ENCODE measurements around the gene VKORC1.

VKORC1 gene

GRCh38 chr16:31133046-31133501, 38.5 kb upstream of the VKORC1 start:
- peaks cover 4% of the 10 kb centered on the region for H3K4me1 ChIP-seq (ENCODE audit: control insufficient read depth, insufficient read depth, low read depth, low read length)
- H2BK15ac ChIP-seq (ENCODE audit: low read depth, poor library complexity, severe bottlenecking) = no peak overlapping the region
- no peak overlapping the region for H2BK5ac ChIP-seq (ENCODE audit: low read depth, low read length, poor library complexity, severe bottlenecking)
- no peak overlapping the region for H3K4ac ChIP-seq (ENCODE audit: low read depth in 1 of 2, low read length in 2 of 2)
- no peak overlapping the region for H3K14ac ChIP-seq (ENCODE audit: low read length in 2 of 2)
- H3K27ac ChIP-seq (ENCODE audit: low read length, poor library complexity, severe bottlenecking) = no peak overlapping the region
- H3K4me2 ChIP-seq (ENCODE audit: low read length, poor library complexity, severe bottlenecking) = no peak overlapping the region
- no peak overlapping the region for H2AFZ ChIP-seq (ENCODE audit: low read depth, low read length)
- H3K18ac ChIP-seq (ENCODE audit: low read depth in 1 of 2, low read length in 2 of 2) = no peak overlapping the region
- no peaks in the 10 kb centered on the region for H3K9me3 ChIP-seq (ENCODE audit: control insufficient read depth, low read length)
- H3K79me1 ChIP-seq (replicated peaks; ENCODE audit: low read length, poor library complexity, severe bottlenecking) = no peaks in the 10 kb centered on the region
- H3K9ac ChIP-seq (ENCODE audit: low read length) = no peak overlapping the region
- peaks cover 20 to 48% of the 10 kb centered on the region in 2 experiments for H3K36me3 ChIP-seq (ENCODE audit: control insufficient read depth in 1 of 2, insufficient read depth in 2 of 2, low read depth in 1 of 2, low read length in 2 of 2)
- no peak for DNase-seq
- peak overlapping the region; percentile 52 for H4K8ac ChIP-seq (ENCODE audit: low read length)
- H2AK5ac ChIP-seq (ENCODE audit: low read length, severe bottlenecking) = no peak overlapping the region
- WGBS = 80% methylated on average over 6 of the region's 6 CpGs
- H2BK120ac ChIP-seq (ENCODE audit: low read depth, low read length) = no peak overlapping the region
- H4K91ac ChIP-seq (ENCODE audit: low read length) = no peak overlapping the region
- no peak overlapping the region for H3K23ac ChIP-seq (ENCODE audit: low read length in 2 of 2)
- no peak overlapping the region for H3K4me3 ChIP-seq (ENCODE audit: insufficient read depth in 1 of 2, low read depth in 1 of 2, low read length in 2 of 2)
- H2BK12ac ChIP-seq (ENCODE audit: low read length in 2 of 2) = no peak overlapping the region
- peaks cover 8 to 13% of the 10 kb centered on the region in 2 experiments for H3K27me3 ChIP-seq (ENCODE audit: control insufficient read depth in 1 of 2, insufficient read depth in 1 of 2, low read length in 2 of 2)

- H3K27ac ChIP-seq (ENCODE audit: low read length, poor library complexity, severe bottlenecking) = no peak overlapping the region
- H2AK5ac ChIP-seq (ENCODE audit: low read length, severe bottlenecking) = no peak overlapping the region
- no peak overlapping the region for H2BK15ac ChIP-seq (ENCODE audit: low read depth, poor library complexity, severe bottlenecking)
- H3K9me3 ChIP-seq (ENCODE audit: control insufficient read depth, low read length) = no peaks in the 10 kb centered on the region
- peaks cover 8 to 13% of the 10 kb centered on the region in 2 experiments for H3K27me3 ChIP-seq (ENCODE audit: control insufficient read depth in 1 of 2, insufficient read depth in 1 of 2, low read length in 2 of 2)
- no peak overlapping the region for H2BK12ac ChIP-seq (ENCODE audit: low read length in 2 of 2)
- no peak overlapping the region for H2AFZ ChIP-seq (ENCODE audit: low read depth, low read length)
- peaks cover 4% of the 10 kb centered on the region for H3K4me1 ChIP-seq (ENCODE audit: control insufficient read depth, insufficient read depth, low read depth, low read length)
- no peak overlapping the region for H3K18ac ChIP-seq (ENCODE audit: low read depth in 1 of 2, low read length in 2 of 2)
- DNase-seq = no peak
- H4K91ac ChIP-seq (ENCODE audit: low read length) = no peak overlapping the region
- no peak overlapping the region for H3K9ac ChIP-seq (ENCODE audit: low read length)
- 90% methylated on average over 19 of the region's 20 CpGs for WGBS
- peaks cover 26 to 54% of the 10 kb centered on the region in 2 experiments for H3K36me3 ChIP-seq (ENCODE audit: control insufficient read depth in 1 of 2, insufficient read depth in 2 of 2, low read depth in 1 of 2, low read length in 2 of 2)
- H3K4me3 ChIP-seq (ENCODE audit: insufficient read depth in 1 of 2, low read depth in 1 of 2, low read length in 2 of 2) = no peak overlapping the region
- H4K8ac ChIP-seq (ENCODE audit: low read length) = no peak overlapping the region
- no peak overlapping the region for H3K23ac ChIP-seq (ENCODE audit: low read length in 2 of 2)
- H3K4me2 ChIP-seq (ENCODE audit: low read length, poor library complexity, severe bottlenecking) = no peak overlapping the region
- no peak overlapping the region for H2BK5ac ChIP-seq (ENCODE audit: low read depth, low read length, poor library complexity, severe bottlenecking)
- H3K14ac ChIP-seq (ENCODE audit: low read length in 2 of 2) = no peak overlapping the region
- no peaks in the 10 kb centered on the region for H3K79me1 ChIP-seq (replicated peaks; ENCODE audit: low read length, poor library complexity, severe bottlenecking)
- H2BK120ac ChIP-seq (ENCODE audit: low read depth, low read length) = no peak overlapping the region
- no peak overlapping the region for H3K4ac ChIP-seq (ENCODE audit: low read depth in 1 of 2, low read length in 2 of 2)
Observed at GRCh38 chr16:31132303-31132979, 37.8 kb upstream of the VKORC1 start.

DNA sequence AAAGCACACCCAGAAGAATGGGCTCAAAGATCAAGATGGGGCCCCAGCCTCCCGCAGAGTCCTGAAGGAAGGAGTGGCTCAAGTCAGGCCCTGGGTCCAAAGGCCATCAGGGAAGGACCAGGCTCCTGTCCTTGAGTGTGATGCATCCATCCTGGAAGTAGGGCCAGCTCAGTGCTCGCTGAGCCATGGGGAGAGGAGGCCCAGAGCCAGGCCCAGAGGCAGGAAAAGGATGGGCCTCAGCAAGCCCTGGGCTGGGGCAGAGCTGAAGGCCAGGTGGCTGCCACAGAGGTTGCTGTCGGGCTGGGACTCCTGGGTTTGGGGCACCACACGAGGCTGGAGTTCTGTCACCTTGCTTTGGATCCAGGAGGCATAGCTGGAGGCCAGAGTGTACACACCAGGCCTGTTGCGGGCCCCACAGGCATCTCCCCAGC, 37.3 kb upstream of the VKORC1 start:
- no peaks in the 10 kb centered on the region for H3K79me1 ChIP-seq (replicated peaks; ENCODE audit: low read length, poor library complexity, severe bottlenecking)
- H3K4ac ChIP-seq (ENCODE audit: low read depth in 1 of 2, low read length in 2 of 2) = no peak overlapping the region
- no peak overlapping the region for H3K9ac ChIP-seq (ENCODE audit: low read length)
- peaks cover 32 to 60% of the 10 kb centered on the region in 2 experiments for H3K36me3 ChIP-seq (ENCODE audit: control insufficient read depth in 1 of 2, insufficient read depth in 2 of 2, low read depth in 1 of 2, low read length in 2 of 2)
- DNase-seq = no peak
- no peak overlapping the region for H3K14ac ChIP-seq (ENCODE audit: low read length in 2 of 2)
- H3K27me3 ChIP-seq (ENCODE audit: control insufficient read depth in 1 of 2, insufficient read depth in 1 of 2, low read length in 2 of 2) = peaks cover 8 to 13% of the 10 kb centered on the region in 2 experiments
- 94% methylated on average over 5 of the region's 5 CpGs for WGBS
- H3K4me1 ChIP-seq (ENCODE audit: control insufficient read depth, insufficient read depth, low read depth, low read length) = peaks cover 4% of the 10 kb centered on the region
- H3K4me3 ChIP-seq (ENCODE audit: insufficient read depth in 1 of 2, low read depth in 1 of 2, low read length in 2 of 2) = no peak overlapping the region
- no peak overlapping the region for H2AFZ ChIP-seq (ENCODE audit: low read depth, low read length)
- no peak overlapping the region for H3K23ac ChIP-seq (ENCODE audit: low read length in 2 of 2)
- no peak overlapping the region for H2BK15ac ChIP-seq (ENCODE audit: low read depth, poor library complexity, severe bottlenecking)
- H3K9me3 ChIP-seq (ENCODE audit: control insufficient read depth, low read length) = no peaks in the 10 kb centered on the region
- no peak overlapping the region for H4K91ac ChIP-seq (ENCODE audit: low read length)
- H3K4me2 ChIP-seq (ENCODE audit: low read length, poor library complexity, severe bottlenecking) = no peak overlapping the region
- no peak overlapping the region for H2BK120ac ChIP-seq (ENCODE audit: low read depth, low read length)
- H2BK12ac ChIP-seq (ENCODE audit: low read length in 2 of 2) = no peak overlapping the region
- H2BK5ac ChIP-seq (ENCODE audit: low read depth, low read length, poor library complexity, severe bottlenecking) = no peak overlapping the region
- H3K27ac ChIP-seq (ENCODE audit: low read length, poor library complexity, severe bottlenecking) = no peak overlapping the region
- no peak overlapping the region for H3K18ac ChIP-seq (ENCODE audit: low read depth in 1 of 2, low read length in 2 of 2)
- H2AK5ac ChIP-seq (ENCODE audit: low read length, severe bottlenecking) = no peak overlapping the region
- H4K8ac ChIP-seq (ENCODE audit: low read length) = no peak overlapping the region

DNA sequence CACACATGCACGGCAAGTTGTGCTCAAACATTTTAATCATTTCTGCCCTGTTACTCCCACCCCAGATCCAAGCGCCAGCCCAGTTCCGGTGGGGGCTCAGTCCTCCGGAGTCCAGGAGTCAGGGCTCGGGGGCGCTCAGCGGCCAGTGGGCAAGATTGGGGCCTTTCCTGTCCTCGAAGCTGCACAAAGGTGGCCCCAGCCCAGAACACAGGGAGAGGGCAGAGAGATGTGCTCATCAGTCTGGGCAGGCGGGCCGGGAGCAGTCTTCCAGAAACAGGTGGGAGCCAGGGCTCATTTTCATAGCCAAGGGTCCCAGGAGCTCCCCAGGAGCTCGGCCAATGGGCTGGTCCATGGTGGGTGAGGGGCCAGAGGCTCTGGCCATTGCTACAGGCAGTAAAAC, 36.8 kb upstream of the VKORC1 start:
- peaks cover 4% of the 10 kb centered on the region for H3K4me1 ChIP-seq (ENCODE audit: control insufficient read depth, insufficient read depth, low read depth, low read length)
- no peak overlapping the region for H3K27ac ChIP-seq (ENCODE audit: low read length, poor library complexity, severe bottlenecking)
- no peak overlapping the region for H3K9ac ChIP-seq (ENCODE audit: low read length)
- H3K9me3 ChIP-seq (ENCODE audit: control insufficient read depth, low read length) = no peaks in the 10 kb centered on the region
- 98% methylated on average over 11 of the region's 11 CpGs for WGBS
- H2AFZ ChIP-seq (ENCODE audit: low read depth, low read length) = no peak overlapping the region
- no peak overlapping the region for H4K91ac ChIP-seq (ENCODE audit: low read length)
- H3K4me2 ChIP-seq (ENCODE audit: low read length, poor library complexity, severe bottlenecking) = no peak overlapping the region
- H4K8ac ChIP-seq (ENCODE audit: low read length) = no peak overlapping the region
- no peak overlapping the region for H2BK120ac ChIP-seq (ENCODE audit: low read depth, low read length)
- no peak overlapping the region for H2BK5ac ChIP-seq (ENCODE audit: low read depth, low read length, poor library complexity, severe bottlenecking)
- no peak overlapping the region for H3K18ac ChIP-seq (ENCODE audit: low read depth in 1 of 2, low read length in 2 of 2)
- no peak overlapping the region for H3K4ac ChIP-seq (ENCODE audit: low read depth in 1 of 2, low read length in 2 of 2)
- no peak for DNase-seq
- no peak overlapping the region for H3K14ac ChIP-seq (ENCODE audit: low read length in 2 of 2)
- no peak overlapping the region for H3K4me3 ChIP-seq (ENCODE audit: insufficient read depth in 1 of 2, low read depth in 1 of 2, low read length in 2 of 2)
- no peak overlapping the region for H2BK12ac ChIP-seq (ENCODE audit: low read length in 2 of 2)
- H2AK5ac ChIP-seq (ENCODE audit: low read length, severe bottlenecking) = no peak overlapping the region
- H3K23ac ChIP-seq (ENCODE audit: low read length in 2 of 2) = no peak overlapping the region
- no peaks in the 10 kb centered on the region for H3K79me1 ChIP-seq (replicated peaks; ENCODE audit: low read length, poor library complexity, severe bottlenecking)
- peaks cover 8 to 13% of the 10 kb centered on the region in 2 experiments for H3K27me3 ChIP-seq (ENCODE audit: control insufficient read depth in 1 of 2, insufficient read depth in 1 of 2, low read length in 2 of 2)
- H3K36me3 ChIP-seq (ENCODE audit: control insufficient read depth in 1 of 2, insufficient read depth in 2 of 2, low read depth in 1 of 2, low read length in 2 of 2) = peaks cover 33 to 62% of the 10 kb centered on the region in 2 experiments
- no peak overlapping the region for H2BK15ac ChIP-seq (ENCODE audit: low read depth, poor library complexity, severe bottlenecking)
